ENCODE results near the gene ITIH3.

DNA sequence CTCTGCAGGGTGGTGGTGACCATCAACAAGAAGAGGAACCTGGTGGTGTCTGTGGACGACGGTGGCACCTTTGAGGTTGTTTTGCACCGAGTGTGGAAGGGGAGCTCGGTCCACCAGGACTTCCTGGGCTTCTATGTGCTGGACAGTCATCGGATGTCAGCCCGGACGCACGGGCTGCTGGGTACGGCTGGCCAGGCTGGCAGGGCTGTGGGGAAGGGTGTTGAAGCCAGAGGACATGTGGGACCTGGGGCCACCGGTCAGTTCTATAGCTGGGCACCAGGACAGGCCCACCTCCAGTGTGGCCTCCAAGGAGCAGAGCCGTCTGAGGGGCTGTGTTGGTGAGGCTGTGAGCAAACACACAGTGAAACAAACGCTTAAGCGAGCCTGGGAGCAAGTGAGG is 3.9 kb upstream of the ITIH3 start:
- TF ChIP-seq CTCF (IDR thresholded peaks at IDR 0.05) (no peak), POLR2AphosphoS5 (IDR thresholded peaks at IDR 0.05) (no peak), POLR2A (IDR thresholded peaks at IDR 0.05) (no peak)

Measured in sigmoid colon (tissue), 4 donors.